GM12878 (cell line): ENCODE results near the gene UBL4A. TPM values are rescaled to one million over a fixed set of nuclear protein-coding genes. Genes with fewer than 3 reads are reported as not detected.

Source experiments
- ATAC-seq: fragments of 200-7000 bp; cut with Tn5 transposase; 3 replicates; pipeline ENCODE4 v1.9.1; 2020; ENCODE audit warnings: mild to moderate bottlenecking, moderate library complexity
- BruUV-seq: library from RNA; stranded (reverse); fragments of 400-500 nt; replicated peaks from 2 replicates; lab custom pipeline; 2021; lab: Mats Ljungman, UMichigan
- CTCF ChIA-PET: fragments of 300-600 bp; sonication (Branson Sonifier 250); formaldehyde crosslinking; extraction: SDS; loops from one replicate; lab custom pipeline; 2021; ENCODE audit warnings: inconsistent platforms; lab: Yijun Ruan, JAX
- POLR2A ChIA-PET: fragments of 350-600 bp; formaldehyde crosslinking; extraction: SDS; loops from one replicate; lab custom pipeline; 2021; ENCODE audit warnings: inconsistent platforms; lab: Charles Lee
- RAD21 ChIA-PET: fragments of 300-600 bp; sonication (Branson Sonifier 250); formaldehyde crosslinking; loops from one replicate; lab custom pipeline; 2023; ENCODE audit warnings: antibody characterized with exemption; ENCODE audit not compliant: unreplicated experiment; lab: Charles Lee
- SMC1A ChIA-PET: fragments of 300-600 bp; sonication (Branson Sonifier 250); formaldehyde crosslinking; loops from one replicate; lab custom pipeline; 2023; ENCODE audit not compliant: unreplicated experiment, uncharacterized antibody; lab: Charles Lee
- DNase-seq: peaks from one replicate; pipeline ENCODE4 v3.0.0-alpha.2; 2011; ENCODE audit warnings: low read depth, low spot score
- FAIRE-seq: peaks from 3 replicates; lab custom pipeline; 2011; peaks lifted over from hg19 to GRCh38; lab: Jason Lieb, UNC
- H2AFZ ChIP-seq: 2 replicates; pipeline ENCODE4 v1.6.0; 2011; ENCODE audit warnings: low read depth, low read length, control low read depth; ENCODE audit not compliant: control insufficient read depth
- H3K27ac ChIP-seq: 2 replicates; pipeline ENCODE4 v1.5.1; 2011; ENCODE audit warnings: control low read depth; ENCODE audit not compliant: control insufficient read depth, insufficient read depth
- H3K27me3 ChIP-seq, 2 experiments: replicated peaks in 1 of 2; 2 replicates each; pipeline versions ENCODE4 v1.6.0 to v1.6.1; 2011; ENCODE audit warnings: low read length in 1 of 2; ENCODE audit not compliant: control insufficient read depth in 2 of 2, insufficient read depth in 2 of 2
- H3K36me3 ChIP-seq, 2 experiments: 2 replicates each; pipeline ENCODE4 v1.5.1; 2011; ENCODE audit warnings: low read length in 1 of 2; ENCODE audit not compliant: control insufficient read depth in 2 of 2, insufficient read depth in 2 of 2
- H3K4me1 ChIP-seq: 2 replicates; pipeline ENCODE4 v1.6.1; 2011; ENCODE audit warnings: mild to moderate bottlenecking, low read length, moderate library complexity, mixed read lengths; ENCODE audit not compliant: control insufficient read depth, insufficient read depth
- H3K4me2 ChIP-seq: 2 replicates; pipeline ENCODE4 v1.6.0; 2011; ENCODE audit warnings: control low read depth; ENCODE audit not compliant: control insufficient read depth, insufficient read depth
- H3K4me3 ChIP-seq: fragments of 200-600 bp; sonication (generic); 2 replicates; pipeline ENCODE4 v1.5.1; 2016
- H3K79me2 ChIP-seq: 2 replicates; pipeline ENCODE4 v1.6.0; 2011; ENCODE audit warnings: low read length; ENCODE audit not compliant: control insufficient read depth, insufficient read depth
- H3K9ac ChIP-seq: 2 replicates; pipeline ENCODE4 v1.8.0; 2011; ENCODE audit warnings: low read length, control low read depth, mixed read lengths; ENCODE audit not compliant: control insufficient read depth, insufficient read depth
- H3K9me3 ChIP-seq: replicated peaks from 3 replicates; pipeline ENCODE4 v1.5.1; 2011; ENCODE audit warnings: mild to moderate bottlenecking, low read length; ENCODE audit not compliant: control insufficient read depth, insufficient read depth
- H4K20me1 ChIP-seq: 2 replicates; pipeline ENCODE4 v1.6.0; 2011; ENCODE audit not compliant: control insufficient read depth, insufficient read depth
- NR2F1 ChIP-seq: fragments of 450-650 bp; conservative IDR thresholded peaks from 2 replicates; pipeline ENCODE4 v1.6.1; 2017; ENCODE audit warnings: mild to moderate bottlenecking
- POLR2A ChIP-seq: IDR thresholded peaks from 2 replicates; pipeline ENCODE4 v1.6.1; 2011; ENCODE audit warnings: low read depth, mild to moderate bottlenecking, low read length
- RELA ChIP-seq: fragments of 450-650 bp; IDR thresholded peaks from 2 replicates; pipeline ENCODE4 v1.8.0; 2014; ENCODE audit warnings: borderline replicate concordance; ENCODE audit not compliant: partially characterized antibody
- SKIL ChIP-seq: fragments of 450-650 bp; IDR thresholded peaks from 2 replicates; pipeline ENCODE4 v1.6.1; 2017; ENCODE audit warnings: mild to moderate bottlenecking, low read depth, inconsistent platforms; ENCODE audit not compliant: poor library complexity, severe bottlenecking
- ZNF687 ChIP-seq: fragments of 450-650 bp; IDR thresholded peaks from 2 replicates; pipeline ENCODE4 v1.6.1; 2017; ENCODE audit warnings: mild to moderate bottlenecking, moderate library complexity
- WGBS: methylation state at CpG from one replicate; pipeline ENCODE4 v1.1.6; 2016; ENCODE audit warnings: low lambda C conversion rate; ENCODE audit not compliant: insufficient replicate concordance, insufficient coverage; ENCODE audit errors: missing lambda C conversion rate; 5-methylcytosine and 5-hydroxymethylcytosine counted together
- in situ Hi-C: fragments of 300-500 bp; cut with MboI; formaldehyde crosslinking; loops from 9 replicates; pipeline ENCODE4 v1.14.3; 2018; ENCODE audit warnings: mixed read lengths
- intact Hi-C: fragments of 100-400 bp; cut with micrococcal nuclease; formaldehyde crosslinking; loops from one replicate; pipeline ENCODE4 v1.14.2; 2022; ENCODE audit not compliant: unreplicated experiment
- polyA plus RNA-seq, 11 experiments: library from polyadenylated mRNA; depleted of rRNA in 4 of 11; unstranded in 6 of 11; stranded (reverse) in 5 of 11; fragments of >200 nt; fragmentation: Nextera tagmentation in 4 of 11; fragmentation: Illumina TruSeq in 1 of 11; extraction: Ambion mirVana in 4 of 11; extraction: Trizol in 1 of 11; gene quantifications; 1 replicate in 1 of 11; 2 replicates in 10 of 11; pipeline versions ENCODE4 v1.2.1 to v1.2.3, GENCODE V29; 2011 to 2016; ENCODE audit warnings: inconsistent platforms in 2 of 11, missing spikeins in 2 of 11, low read depth in 1 of 11
- total RNA-seq, 4 experiments: library from RNA; depleted of rRNA in 3 of 4; stranded (reverse); fragments of >200 nt in 3 of 4; fragmentation: Illumina TruSeq in 1 of 4; extraction: Trizol in 1 of 4; gene quantifications; 2 replicates each; pipeline versions ENCODE4 v1.2.1 to v1.2.3, GENCODE V29; 2013 to 2021

Gene UBL4A
- total and polyA plus RNA-seq, 10 of the 15 experiments (the other 5 are each of a cell fraction or from before 2014, with no cell fraction given): 4.2 to 49.9 (median 34.0) TPM

- no peak for FAIRE-seq
- TF ChIP-seq SKIL (no peak), NR2F1 (0 out of 2 replicates have a peak, but pooled peaks have one; percentile 34), POLR2A (0 out of 2 replicates have a peak, but pooled peaks have one; percentile 10), ZNF687 (no peak), RELA (no peak)
- RAD21 ChIA-PET: interaction anchor here (1.4 to 1.5 kb wide), 2 partner anchors 11 to 41 kb away, joined by 4 read pairs; no protein-coding TSS in a partner anchor
- CTCF ChIA-PET: interaction anchor here (2.1 kb wide), 1 partner anchor 41 kb away, joined by 6 read pairs; no protein-coding TSS in a partner anchor
- H4K20me1 ChIP-seq: no peaks in the 10 kb centered on the region
- peak overlapping the region; percentile 77 for H3K4me2 ChIP-seq
- peaks cover 21% of the 10 kb centered on the region for H3K79me2 ChIP-seq
- ATAC-seq: peak; percentile 9
- SMC1A ChIA-PET: interaction anchor here (1.5 to 1.6 kb wide), 2 partner anchors 9 to 41 kb away, joined by 3 to 7 read pairs; no protein-coding TSS in a partner anchor
- in situ Hi-C loops: no loop called here
- intact Hi-C loops: no loop called here
- POLR2A ChIA-PET: interaction anchor here (1.0 to 1.3 kb wide), 3 partner anchors 8 to 25 kb away, joined by 3 to 7 read pairs (median 4); partner anchors contain the start of gene LAGE3
- H3K9me3 ChIP-seq: no peaks in the 10 kb centered on the region; the same call in 2 of the 3 replicates
- no peak for DNase-seq
- peak overlapping the region; percentile 64 for H3K4me3 ChIP-seq
- WGBS: 27% methylated on average over 35 of the region's 35 CpGs
- H2AFZ ChIP-seq: peak overlapping the region; percentile 19; the same call in 1 of the 2 replicates
- no peaks in the 10 kb centered on the region for H3K27me3 ChIP-seq
- peaks cover 0 to 2% of the 10 kb centered on the region in 2 experiments; a peak in 2 of 4 replicates for H3K36me3 ChIP-seq
- H3K4me1 ChIP-seq: peaks cover 8% of the 10 kb centered on the region; the same call in 1 of the 2 replicates
- peak overlapping the region; percentile 42 for H3K27ac ChIP-seq
- no TSS peak for BruUV-seq
- H3K9ac ChIP-seq: peak overlapping the region; percentile 75
Measured at GRCh38 chrX:154486052-154486395, 391 bp downstream of the UBL4A start.
